Spleen (tissue), 11 donors: ENCODE measurements around the gene CA5B. TPM values are rescaled to one million over a fixed set of nuclear protein-coding genes. Genes with fewer than 3 reads are reported as not detected.

Source experiments
- DNase-seq: peaks from one replicate; pipeline ENCODE4 v3.0.0-alpha.2; 2020
- H3K27ac ChIP-seq, 8 donors: fragments of 200-600 bp; sonication (generic) in 7 of 8; 1 replicate in 4 of 8; 2 replicates in 4 of 8; pipeline versions ENCODE4 v1.5.0 to v1.8.0; 2016 to 2021; ENCODE audit warnings: inconsistent platforms in 4 of 8, mild to moderate bottlenecking in 4 of 8, moderate library complexity in 1 of 8
- H3K27me3 ChIP-seq, 7 donors: fragments of 200-600 bp; sonication (generic) in 6 of 7; replicated peaks in 1 of 7; 1 replicate in 4 of 7; 2 replicates in 3 of 7; pipeline versions ENCODE4 v1.5.0 to v1.8.0; 2016 to 2021; ENCODE audit warnings: inconsistent platforms in 3 of 7, mild to moderate bottlenecking in 1 of 7
- H3K36me3 ChIP-seq, 6 donors: fragments of 200-600 bp; sonication (generic) in 5 of 6; 1 replicate in 4 of 6; 2 replicates in 2 of 6; pipeline versions ENCODE4 v1.5.0 to v1.8.0; 2016 to 2021; ENCODE audit warnings: inconsistent platforms in 2 of 6
- H3K4me1 ChIP-seq, 6 donors: fragments of 200-600 bp; sonication (generic) in 5 of 6; 1 replicate in 3 of 6; 2 replicates in 3 of 6; pipeline versions ENCODE4 v1.5.0 to v1.8.0; 2016 to 2021; ENCODE audit warnings: inconsistent platforms in 3 of 6
- H3K4me3 ChIP-seq, 8 donors: fragments of 200-600 bp; sonication (generic) in 7 of 8; 1 replicate in 4 of 8; 2 replicates in 4 of 8; pipeline versions ENCODE4 v1.5.0 to v1.8.0; 2016 to 2021; ENCODE audit warnings: inconsistent platforms in 4 of 8, mild to moderate bottlenecking in 4 of 8, moderate library complexity in 2 of 8
- H3K9me3 ChIP-seq, 8 donors: fragments of 200-600 bp; sonication (generic) in 7 of 8; 1 replicate in 4 of 8; 2 replicates in 4 of 8; pipeline versions ENCODE4 v1.5.0 to v1.8.0; 2016 to 2021; ENCODE audit warnings: inconsistent platforms in 4 of 8
- POLR2A ChIP-seq, 3 donors: fragments of 450-650 bp; IDR thresholded peaks; one replicate each; pipeline ENCODE4 v1.5.1; 2017; ENCODE audit warnings: antibody characterized with exemption in 3 of 3, mild to moderate bottlenecking in 1 of 3
- POLR2AphosphoS5 ChIP-seq, 3 donors: sonication (generic); formaldehyde crosslinking; IDR thresholded peaks; one replicate each; pipeline ENCODE4 v1.5.1; 2017; ENCODE audit warnings: antibody characterized with exemption in 3 of 3
- WGBS, 5 donors: extraction: QIAGEN DNeasy Blood & Tissue Kit in 3 of 5; methylation state at CpG; one replicate each; pipeline versions ENCODE4 v1.1.5 to v1.1.7; 2013 to 2018; 5-methylcytosine and 5-hydroxymethylcytosine counted together
- intact Hi-C: fragments of 100-400 bp; cut with DNase I; formaldehyde crosslinking; loops from one replicate; pipeline ENCODE4 v1.15.0; 2023; ENCODE audit warnings: low total_unique reads
- polyA plus RNA-seq, 3 donors: library from polyadenylated mRNA; stranded (reverse); fragments of 200-250 nt; gene quantifications; one replicate each; pipeline ENCODE4 v1.2.1, GENCODE V29; 2013
- total RNA-seq, 7 donors: library from RNA; depleted of rRNA in 3 of 7; stranded (reverse); fragments of >200 nt in 3 of 7; fragmentation: NEBNext Ultra II Directional in 4 of 7; extraction: Animal tissue kit (Norgen Biotek cat#: 25700) in 4 of 7; gene quantifications; one replicate each; pipeline versions ENCODE4 v1.1.0 to v1.2.1, GENCODE V29; 2016 to 2021
- TF ChIP-seq, protein P1 (sequence below), 11 experiments: fragments of 200-600 bp in 7 of 11; fragments of 450-650 bp in 4 of 11; sonication (generic) in 4 of 11; IDR thresholded peaks in 8 of 11; conservative IDR thresholded peaks in 3 of 11; 1 replicate in 7 of 11; 2 replicates in 4 of 11; pipeline versions ENCODE4 v1.4.0 to v1.8.0; 2016 to 2021; ENCODE audit warnings: antibody characterized with exemption in 11 of 11, inconsistent platforms in 4 of 11, mild to moderate bottlenecking in 1 of 11
- donor health status: healthy with polysubstance abuse.
- donor health status: DM: no; HTN: no; CAD: no; lungs with moderate emphysema.
- donor health status: DM: no; HTN: no; CAD: no.
- donor health status: Bipolar disorder and iron deficiency.
- donor health status: healthy.
- donor health status: DM: no; HTN: no; CAD: no.
- donor health status: DM: yes; HTN: yes; CAD: no.

Gene CA5B
- total and polyA plus RNA-seq, 10 donors = 1.4 to 24.1 (median 15.5) TPM

DNA sequence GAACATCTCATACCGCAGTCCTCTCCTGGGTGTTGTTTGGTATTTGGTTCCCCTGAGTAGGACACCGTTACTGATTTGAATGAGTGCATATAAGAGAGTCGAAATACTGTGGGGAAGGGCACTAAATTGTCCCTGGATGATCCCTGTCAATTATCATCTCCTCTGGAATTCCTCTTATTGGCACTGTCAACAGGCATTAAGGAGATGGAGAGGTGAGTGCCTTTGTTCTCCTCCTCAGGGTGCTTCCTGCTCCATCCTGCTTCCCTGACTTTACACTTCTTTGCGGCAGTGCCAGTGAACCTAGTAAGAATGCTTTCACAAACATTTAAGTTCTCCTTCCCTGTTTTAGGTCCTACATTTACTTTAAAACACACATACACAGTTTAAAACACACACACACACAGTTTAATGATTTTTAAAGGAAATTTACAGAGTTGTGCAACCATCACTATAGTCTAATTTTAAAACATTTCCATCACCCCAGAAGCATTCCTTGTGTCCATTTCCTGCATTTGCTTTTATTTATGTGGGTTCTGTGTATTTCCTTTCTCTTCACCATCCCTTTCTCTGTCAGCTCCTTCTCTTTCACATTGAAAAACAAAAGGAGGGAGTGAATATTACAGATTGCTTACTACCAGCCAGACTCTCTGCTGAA is 31.4 kb downstream of the CA5B start:
- WGBS, 5 donors = 81 to 95% (median 91%) methylated on average over 4 of the region's 4 CpGs
- TF ChIP-seq POLR2AphosphoS5 (IDR thresholded peaks at IDR 0.05) (no peak), POLR2A (IDR thresholded peaks at IDR 0.05) (no peak)
- TF ChIP-seq, protein P1, sequence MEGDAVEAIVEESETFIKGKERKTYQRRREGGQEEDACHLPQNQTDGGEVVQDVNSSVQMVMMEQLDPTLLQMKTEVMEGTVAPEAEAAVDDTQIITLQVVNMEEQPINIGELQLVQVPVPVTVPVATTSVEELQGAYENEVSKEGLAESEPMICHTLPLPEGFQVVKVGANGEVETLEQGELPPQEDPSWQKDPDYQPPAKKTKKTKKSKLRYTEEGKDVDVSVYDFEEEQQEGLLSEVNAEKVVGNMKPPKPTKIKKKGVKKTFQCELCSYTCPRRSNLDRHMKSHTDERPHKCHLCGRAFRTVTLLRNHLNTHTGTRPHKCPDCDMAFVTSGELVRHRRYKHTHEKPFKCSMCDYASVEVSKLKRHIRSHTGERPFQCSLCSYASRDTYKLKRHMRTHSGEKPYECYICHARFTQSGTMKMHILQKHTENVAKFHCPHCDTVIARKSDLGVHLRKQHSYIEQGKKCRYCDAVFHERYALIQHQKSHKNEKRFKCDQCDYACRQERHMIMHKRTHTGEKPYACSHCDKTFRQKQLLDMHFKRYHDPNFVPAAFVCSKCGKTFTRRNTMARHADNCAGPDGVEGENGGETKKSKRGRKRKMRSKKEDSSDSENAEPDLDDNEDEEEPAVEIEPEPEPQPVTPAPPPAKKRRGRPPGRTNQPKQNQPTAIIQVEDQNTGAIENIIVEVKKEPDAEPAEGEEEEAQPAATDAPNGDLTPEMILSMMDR (IDR thresholded peaks at IDR 0.05 in 8 of 11, conservative IDR thresholded peaks at IDR 0.05 in 3 of 11) = no peak
- no peaks in the 10 kb centered on the region for H3K9me3 ChIP-seq
- no peak overlapping the region for H3K27ac ChIP-seq
- no peaks in the 10 kb centered on the region for H3K4me1 ChIP-seq
- no peaks in the 10 kb centered on the region for H3K27me3 ChIP-seq
- DNase-seq = no peak
- no peak overlapping the region for H3K4me3 ChIP-seq
- peaks cover 0 to 53% (median under 1%) of the 10 kb centered on the region in 6 donors for H3K36me3 ChIP-seq
- intact Hi-C loops = no loop called here

DNA sequence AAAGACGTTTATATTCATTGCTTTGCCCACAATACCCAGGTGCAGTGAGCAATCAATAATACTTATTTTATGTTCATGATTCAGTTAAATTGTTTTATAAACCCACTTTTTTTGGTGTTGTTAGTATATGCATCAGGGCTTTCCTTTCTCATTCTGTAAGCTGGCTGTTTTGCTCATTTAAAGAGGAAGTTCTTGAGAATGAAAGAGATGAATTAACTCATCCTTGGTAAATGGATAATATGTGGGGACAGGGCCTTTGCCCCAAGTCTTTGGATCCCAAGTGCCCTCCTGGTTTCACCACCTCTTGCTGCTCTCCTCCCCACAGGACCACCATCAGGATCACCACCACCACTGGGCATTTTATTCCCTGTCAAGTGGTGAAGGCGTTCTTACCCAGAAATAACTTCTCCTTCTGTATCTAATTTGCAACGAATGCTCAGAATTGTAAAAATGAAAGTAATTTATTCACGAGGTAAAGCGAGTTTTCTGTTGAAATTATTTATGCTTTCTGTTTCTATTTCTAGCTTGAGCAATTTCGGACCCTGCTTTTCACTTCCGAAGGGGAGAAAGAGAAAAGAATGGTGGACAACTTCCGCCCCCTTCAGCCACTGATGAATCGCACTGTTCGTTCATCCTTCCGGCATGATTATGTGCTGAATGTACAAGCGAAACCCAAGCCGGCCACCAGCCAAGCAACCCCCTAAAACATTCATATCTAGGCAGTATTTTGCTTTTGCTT is 44.1 kb downstream of the CA5B start:
- DNase-seq = no peak
- H3K4me1 ChIP-seq = peaks cover 0 to 18% (median 4%) of the 10 kb centered on the region in 6 donors
- H3K36me3 ChIP-seq = peaks cover 0 to 69% (median 18%) of the 10 kb centered on the region in 6 donors
- 36 to 62% (median 50%) methylated on average over 13 of the region's 13 CpGs for WGBS, 5 donors
- peak overlapping the region; percentile 24 to 85 (median 71) for H3K27ac ChIP-seq
- peak overlapping the region in 4 of 8 donors; percentile 13 to 58 (median 20) for H3K4me3 ChIP-seq
- no peaks in the 10 kb centered on the region for H3K27me3 ChIP-seq
- intact Hi-C loops = no loop called here
- TF ChIP-seq POLR2AphosphoS5 (IDR thresholded peaks at IDR 0.05) = no peak
- TF ChIP-seq POLR2A (IDR thresholded peaks at IDR 0.05) = no peak
- TF ChIP-seq, protein P1 (IDR thresholded peaks at IDR 0.05 in 8 of 11, conservative IDR thresholded peaks at IDR 0.05 in 3 of 11) = no peak
- H3K9me3 ChIP-seq = no peaks in the 10 kb centered on the region

DNA sequence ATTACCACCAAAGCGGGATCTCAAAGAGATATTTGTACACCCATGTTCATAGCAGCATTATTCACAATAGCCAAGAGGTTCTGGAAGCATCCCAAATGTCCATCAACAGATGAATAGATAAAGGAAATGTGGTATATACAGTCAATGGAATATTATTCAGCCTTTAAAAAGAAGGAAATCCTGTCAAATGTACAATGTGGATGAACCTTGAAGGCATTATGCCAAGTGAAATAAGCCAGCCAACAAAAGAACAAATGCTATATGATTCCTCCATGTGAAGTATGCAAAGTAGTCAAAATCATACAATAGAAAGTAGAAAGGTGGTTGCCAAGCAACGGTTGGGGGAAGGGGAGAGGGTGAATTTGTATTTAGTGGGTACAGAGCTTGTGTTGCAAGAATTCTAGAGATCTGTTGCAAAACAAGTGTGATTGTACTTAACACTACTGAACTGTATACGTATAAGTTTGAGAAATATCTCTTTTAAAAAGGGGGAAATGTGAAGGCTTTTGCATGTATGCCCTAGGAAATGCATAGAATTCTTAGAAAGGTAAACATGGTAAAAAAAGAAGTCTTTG is 47.2 kb downstream of the CA5B start:
- Histone ChIP-seq H3K27ac (peak overlapping the region in 2 of 8 donors; percentile 21 to 26), H3K9me3 (no peaks in the 10 kb centered on the region), H3K27me3 (no peaks in the 10 kb centered on the region), H3K36me3 (peaks cover 0 to 41% (median 4%) of the 10 kb centered on the region in 6 donors), H3K4me1 (peaks cover 3 to 26% (median 9%) of the 10 kb centered on the region in 6 donors), H3K4me3 (no peak overlapping the region)
- no peak for DNase-seq
- WGBS, 5 donors = 77 to 85% (median 79%) methylated on average over 3 of the region's 3 CpGs
- TF ChIP-seq, protein P1 (IDR thresholded peaks at IDR 0.05 in 8 of 11, conservative IDR thresholded peaks at IDR 0.05 in 3 of 11) = no peak
- TF ChIP-seq POLR2AphosphoS5 (IDR thresholded peaks at IDR 0.05) (no peak), POLR2A (IDR thresholded peaks at IDR 0.05) (no peak)
- intact Hi-C loops = no loop called here

DNA sequence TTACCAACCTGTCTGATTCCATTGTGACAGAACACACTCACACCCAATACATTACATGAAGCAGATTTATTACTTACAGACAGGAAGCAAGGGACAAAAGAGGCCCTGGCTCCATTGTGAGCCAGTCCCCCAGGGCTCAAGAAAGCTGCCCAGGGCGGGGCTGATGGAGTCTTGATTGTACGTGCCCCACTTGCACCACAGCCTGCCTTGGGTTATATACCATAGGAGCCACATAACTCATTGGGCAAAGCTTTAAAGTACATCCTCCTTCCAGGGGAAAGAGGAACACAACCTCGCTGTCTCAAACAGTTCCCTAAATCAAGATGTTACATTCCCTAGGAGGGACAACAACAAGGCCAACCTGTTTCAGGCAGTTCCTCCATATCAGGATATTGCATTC is 48.8 kb downstream of the CA5B start:
- intact Hi-C loops = no loop called here
- peak overlapping the region in 3 of 8 donors; percentile 18 to 58 (median 29) for H3K27ac ChIP-seq
- no peak for DNase-seq
- H3K4me1 ChIP-seq = peaks cover 11 to 26% (median 14%) of the 10 kb centered on the region in 6 donors
- 30 to 87% (median 63%) methylated on average over 1 to 3 of the region's 3 CpGs for WGBS, 5 donors
- H3K9me3 ChIP-seq = no peaks in the 10 kb centered on the region
- H3K36me3 ChIP-seq = peaks cover 0 to 30% (median 4%) of the 10 kb centered on the region in 6 donors
- no peaks in the 10 kb centered on the region for H3K27me3 ChIP-seq
- no peak overlapping the region for H3K4me3 ChIP-seq
- no peak for TF ChIP-seq POLR2A (IDR thresholded peaks at IDR 0.05)
- TF ChIP-seq, protein P1 (IDR thresholded peaks at IDR 0.05 in 8 of 11, conservative IDR thresholded peaks at IDR 0.05 in 3 of 11) = no peak
